ENCODE results near the gene FIG4.
"Not testable (repeated sequence)": the region's sequence is repeated elsewhere in the genome, so short reads cannot be mapped to it uniquely, and the experiment has no call there.

Gene FIG4

GRCh38 chr6:109762166-109762565 is 71.1 kb downstream of the FIG4 start:
- no peaks in the 10 kb centered on the region for H3K9me3 ChIP-seq (ENCODE audit: low read length)
- no peak overlapping the region for H3K4me3 ChIP-seq (ENCODE audit: low read depth in 1 of 2, low read length in 2 of 2)
- no peaks in the 10 kb centered on the region for H3K4me1 ChIP-seq (ENCODE audit: insufficient read depth, low read length)
- H3K27me3 ChIP-seq (ENCODE audit: control insufficient read depth in 1 of 2, insufficient read depth in 2 of 2, low read length in 2 of 2): no peaks in the 10 kb centered on the region
- no peak overlapping the region for H3K9ac ChIP-seq (ENCODE audit: low read length)
- no peak overlapping the region for H3K27ac ChIP-seq (ENCODE audit: low read depth, low read length)
- H3K36me3 ChIP-seq (ENCODE audit: insufficient read depth, low read length): no peaks in the 10 kb centered on the region

GRCh38 chr6:109762769-109763441 is 71.8 kb downstream of the FIG4 start:
- no peaks in the 10 kb centered on the region for H3K9me3 ChIP-seq (ENCODE audit: low read length)
- no peak overlapping the region for H3K4me3 ChIP-seq (ENCODE audit: low read depth in 1 of 2, low read length in 2 of 2)
- H3K27me3 ChIP-seq (ENCODE audit: control insufficient read depth in 1 of 2, insufficient read depth in 2 of 2, low read length in 2 of 2): no peaks in the 10 kb centered on the region
- H3K27ac ChIP-seq (ENCODE audit: low read depth, low read length): no peak overlapping the region
- H3K9ac ChIP-seq (ENCODE audit: low read length): no peak overlapping the region
- no peaks in the 10 kb centered on the region for H3K4me1 ChIP-seq (ENCODE audit: insufficient read depth, low read length)
- H3K36me3 ChIP-seq (ENCODE audit: insufficient read depth, low read length): peaks cover 4% of the 10 kb centered on the region

GRCh38 chr6:109766167-109766566 is 75.1 kb downstream of the FIG4 start:
- Histone ChIP-seq H3K4me1 (ENCODE audit: insufficient read depth, low read length) (no peaks in the 10 kb centered on the region), H3K9ac (ENCODE audit: low read length) (no peak overlapping the region), H3K36me3 (ENCODE audit: insufficient read depth, low read length) (peaks cover 10% of the 10 kb centered on the region)

GRCh38 chr6:109767961-109768360 is 76.9 kb downstream of the FIG4 start:
- H3K36me3 ChIP-seq (ENCODE audit: insufficient read depth, low read length): peaks cover 10% of the 10 kb centered on the region
- H3K9ac ChIP-seq (ENCODE audit: low read length): no peak overlapping the region
- no peak overlapping the region for H3K27ac ChIP-seq (ENCODE audit: low read depth, low read length)
- H3K4me1 ChIP-seq (ENCODE audit: insufficient read depth, low read length): no peaks in the 10 kb centered on the region
- H3K27me3 ChIP-seq (ENCODE audit: control insufficient read depth in 1 of 2, insufficient read depth in 2 of 2, low read length in 2 of 2): no peaks in the 10 kb centered on the region
- H3K9me3 ChIP-seq (ENCODE audit: low read length): no peaks in the 10 kb centered on the region
- no peak overlapping the region for H3K4me3 ChIP-seq (ENCODE audit: low read depth in 1 of 2, low read length in 2 of 2)

More at GRCh38 chr6:109766167-109766566, 75.1 kb downstream of the FIG4 start:
- no peaks in the 10 kb centered on the region for H3K27me3 ChIP-seq (ENCODE audit: control insufficient read depth in 1 of 2, insufficient read depth in 2 of 2, low read length in 2 of 2)
- no peak overlapping the region for H3K27ac ChIP-seq (ENCODE audit: low read depth, low read length)
- H3K9me3 ChIP-seq (ENCODE audit: low read length): no peaks in the 10 kb centered on the region
- H3K4me3 ChIP-seq (ENCODE audit: low read depth in 1 of 2, low read length in 2 of 2): no peak overlapping the region

GRCh38 chr6:109768485-109768884 is 77.4 kb downstream of the FIG4 start:
- Histone ChIP-seq H3K36me3 (ENCODE audit: insufficient read depth, low read length) (peaks cover 10% of the 10 kb centered on the region), H3K4me1 (ENCODE audit: insufficient read depth, low read length) (no peaks in the 10 kb centered on the region), H3K4me3 (ENCODE audit: low read depth in 1 of 2, low read length in 2 of 2) (no peak overlapping the region), H3K27me3 (ENCODE audit: control insufficient read depth in 1 of 2, insufficient read depth in 2 of 2, low read length in 2 of 2) (no peaks in the 10 kb centered on the region), H3K27ac (ENCODE audit: low read depth, low read length) (no peak overlapping the region), H3K9ac (ENCODE audit: low read length) (no peak overlapping the region), H3K9me3 (ENCODE audit: low read length) (no peaks in the 10 kb centered on the region)

GRCh38 chr6:109769213-109769612 is 78.1 kb downstream of the FIG4 start:
- Histone ChIP-seq H3K9me3 (ENCODE audit: low read length) (no peaks in the 10 kb centered on the region), H3K4me1 (ENCODE audit: insufficient read depth, low read length) (no peaks in the 10 kb centered on the region), H3K36me3 (ENCODE audit: insufficient read depth, low read length) (peaks cover 10% of the 10 kb centered on the region)

GRCh38 chr6:109770047-109770446 is 79.0 kb downstream of the FIG4 start:
- H3K27ac ChIP-seq (ENCODE audit: low read depth, low read length): no peak overlapping the region

More at GRCh38 chr6:109769213-109769612, 78.1 kb downstream of the FIG4 start:
- Histone ChIP-seq H3K27me3 (ENCODE audit: control insufficient read depth in 1 of 2, insufficient read depth in 2 of 2, low read length in 2 of 2) (no peaks in the 10 kb centered on the region), H3K9ac (ENCODE audit: low read length) (no peak overlapping the region), H3K4me3 (ENCODE audit: low read depth in 1 of 2, low read length in 2 of 2) (no peak overlapping the region), H3K27ac (ENCODE audit: low read depth, low read length) (no peak overlapping the region)

GRCh38 chr6:109770779-109771178 is 79.7 kb downstream of the FIG4 start:
- no peaks in the 10 kb centered on the region for H3K27me3 ChIP-seq (ENCODE audit: control insufficient read depth in 1 of 2, insufficient read depth in 2 of 2, low read length in 2 of 2)

More at GRCh38 chr6:109770047-109770446, 79.0 kb downstream of the FIG4 start:
- Histone ChIP-seq H3K9ac (ENCODE audit: low read length) (no peak overlapping the region), H3K4me1 (ENCODE audit: insufficient read depth, low read length) (no peaks in the 10 kb centered on the region), H3K9me3 (ENCODE audit: low read length) (no peaks in the 10 kb centered on the region), H3K4me3 (ENCODE audit: low read depth in 1 of 2, low read length in 2 of 2) (no peak overlapping the region), H3K36me3 (ENCODE audit: insufficient read depth, low read length) (peaks cover 10% of the 10 kb centered on the region), H3K27me3 (ENCODE audit: control insufficient read depth in 1 of 2, insufficient read depth in 2 of 2, low read length in 2 of 2) (no peaks in the 10 kb centered on the region)

GRCh38 chr6:109771939-109772755 is 81.1 kb downstream of the FIG4 start:
- not testable (repeated sequence) for H3K9ac ChIP-seq (ENCODE audit: low read length)

More at GRCh38 chr6:109770779-109771178, 79.7 kb downstream of the FIG4 start:
- Histone ChIP-seq H3K4me3 (ENCODE audit: low read depth in 1 of 2, low read length in 2 of 2) (no peak overlapping the region), H3K9me3 (ENCODE audit: low read length) (no peaks in the 10 kb centered on the region), H3K9ac (ENCODE audit: low read length) (no peak overlapping the region), H3K27ac (ENCODE audit: low read depth, low read length) (no peak overlapping the region), H3K36me3 (ENCODE audit: insufficient read depth, low read length) (peaks cover 10% of the 10 kb centered on the region), H3K4me1 (ENCODE audit: insufficient read depth, low read length) (no peaks in the 10 kb centered on the region)

GRCh38 chr6:109772883-109773431 is 81.9 kb downstream of the FIG4 start:
- Histone ChIP-seq H3K36me3 (ENCODE audit: insufficient read depth, low read length) (peaks cover 6% of the 10 kb centered on the region), H3K4me3 (ENCODE audit: low read depth in 1 of 2, low read length in 2 of 2) (no peak overlapping the region), H3K4me1 (ENCODE audit: insufficient read depth, low read length) (no peaks in the 10 kb centered on the region), H3K9me3 (ENCODE audit: low read length) (no peaks in the 10 kb centered on the region), H3K27me3 (ENCODE audit: control insufficient read depth in 1 of 2, insufficient read depth in 2 of 2, low read length in 2 of 2) (no peaks in the 10 kb centered on the region), H3K27ac (ENCODE audit: low read depth, low read length) (no peak overlapping the region), H3K9ac (ENCODE audit: low read length) (no peak overlapping the region)

More at GRCh38 chr6:109771939-109772755, 81.1 kb downstream of the FIG4 start:
- peaks cover 10% of the 10 kb centered on the region for H3K36me3 ChIP-seq (ENCODE audit: insufficient read depth, low read length)
- H3K27ac ChIP-seq (ENCODE audit: low read depth, low read length); H3K9me3 ChIP-seq (ENCODE audit: low read length); H3K27me3 ChIP-seq (ENCODE audit: control insufficient read depth in 1 of 2, insufficient read depth in 2 of 2, low read length in 2 of 2); H3K4me1 ChIP-seq (ENCODE audit: insufficient read depth, low read length); H3K4me3 ChIP-seq (ENCODE audit: low read depth in 1 of 2, low read length in 2 of 2): not testable (repeated sequence)

GRCh38 chr6:109781001-109781400 is 89.9 kb downstream of the FIG4 start:
- H3K4me3 ChIP-seq (ENCODE audit: low read depth in 1 of 2, low read length in 2 of 2): no peak overlapping the region
- no peaks in the 10 kb centered on the region for H3K36me3 ChIP-seq (ENCODE audit: insufficient read depth, low read length)
- H3K4me1 ChIP-seq (ENCODE audit: insufficient read depth, low read length): no peaks in the 10 kb centered on the region
- no peak overlapping the region for H3K9ac ChIP-seq (ENCODE audit: low read length)
- no peaks in the 10 kb centered on the region for H3K27me3 ChIP-seq (ENCODE audit: control insufficient read depth in 1 of 2, insufficient read depth in 2 of 2, low read length in 2 of 2)
- no peak overlapping the region for H3K27ac ChIP-seq (ENCODE audit: low read depth, low read length)
- no peaks in the 10 kb centered on the region for H3K9me3 ChIP-seq (ENCODE audit: low read length)
